Measurements from ENCODE around the gene FOLR3.
"Not testable (repeated sequence)": the region's sequence is repeated elsewhere in the genome, so short reads cannot be mapped to it uniquely, and the experiment has no call there.

The FOLR3 gene

GRCh38 chr11:72135473-72135872 lies at the start of gene FOLR3:
Gene FOLR3 (plus strand): TSS chr11:72135725. CDS start chr11:72135953, 228 bp downstream.
- not testable (repeated sequence) for H3K4me3 Mint-ChIP-seq; H3K4me1 Mint-ChIP-seq (ENCODE audit: low read depth); H3K36me3 Mint-ChIP-seq (ENCODE audit: low read depth); H3K27ac Mint-ChIP-seq; H3K9me3 Mint-ChIP-seq
- peaks cover 13% of the 10 kb centered on the region for H3K27me3 Mint-ChIP-seq

- Mint-ChIP-seq H3K4me3 (no peak overlapping the region), H3K4me1 (ENCODE audit: low read depth) (peaks cover 11% of the 10 kb centered on the region), H3K36me3 (ENCODE audit: low read depth) (peaks cover 8% of the 10 kb centered on the region), H3K27ac (peak overlapping the region; percentile 50), H3K27me3 (no peaks in the 10 kb centered on the region), H3K9me3 (no peaks in the 10 kb centered on the region)
Measured at GRCh38 chr11:72088076-72088808, 47.3 kb upstream of the FOLR3 start.

- Mint-ChIP-seq H3K27ac (no peak overlapping the region), H3K4me1 (ENCODE audit: low read depth) (peaks cover 11% of the 10 kb centered on the region)
Measured at GRCh38 chr11:72091292-72091691, 44.2 kb upstream of the FOLR3 start.

GRCh38 chr11:72098741-72099140 lies 36.8 kb upstream of the FOLR3 start:
- no peaks in the 10 kb centered on the region for H3K27me3 Mint-ChIP-seq
- no peak overlapping the region for H3K4me3 Mint-ChIP-seq
- H3K9me3 Mint-ChIP-seq: no peaks in the 10 kb centered on the region
- peaks cover 31% of the 10 kb centered on the region for H3K4me1 Mint-ChIP-seq (ENCODE audit: low read depth)
- H3K27ac Mint-ChIP-seq: no peak overlapping the region
- H3K36me3 Mint-ChIP-seq (ENCODE audit: low read depth): peaks cover 31% of the 10 kb centered on the region

More at GRCh38 chr11:72091292-72091691, 44.2 kb upstream of the FOLR3 start:
- no peaks in the 10 kb centered on the region for H3K9me3 Mint-ChIP-seq
- H3K27me3 Mint-ChIP-seq: no peaks in the 10 kb centered on the region
- peaks cover 15% of the 10 kb centered on the region for H3K36me3 Mint-ChIP-seq (ENCODE audit: low read depth)
- no peak overlapping the region for H3K4me3 Mint-ChIP-seq

GRCh38 chr11:72100009-72100408 lies 35.5 kb upstream of the FOLR3 start:
- peaks cover 38% of the 10 kb centered on the region for H3K4me1 Mint-ChIP-seq (ENCODE audit: low read depth)
- H3K27me3 Mint-ChIP-seq: no peaks in the 10 kb centered on the region
- H3K36me3 Mint-ChIP-seq (ENCODE audit: low read depth): peaks cover 26% of the 10 kb centered on the region
- no peak overlapping the region for H3K4me3 Mint-ChIP-seq
- H3K9me3 Mint-ChIP-seq: no peaks in the 10 kb centered on the region
- H3K27ac Mint-ChIP-seq: peak overlapping the region; percentile 12

GRCh38 chr11:72100462-72100861 lies 35.1 kb upstream of the FOLR3 start:
- no peaks in the 10 kb centered on the region for H3K9me3 Mint-ChIP-seq
- no peak overlapping the region for H3K27ac Mint-ChIP-seq
- no peak overlapping the region for H3K4me3 Mint-ChIP-seq
- H3K27me3 Mint-ChIP-seq: no peaks in the 10 kb centered on the region
- peaks cover 38% of the 10 kb centered on the region for H3K4me1 Mint-ChIP-seq (ENCODE audit: low read depth)
- peaks cover 22% of the 10 kb centered on the region for H3K36me3 Mint-ChIP-seq (ENCODE audit: low read depth)

GRCh38 chr11:72102162-72102561 lies 33.4 kb upstream of the FOLR3 start:
- Mint-ChIP-seq H3K27ac (peak overlapping the region; percentile 94), H3K4me3 (peak overlapping the region; percentile 92), H3K36me3 (ENCODE audit: low read depth) (peaks cover 15% of the 10 kb centered on the region)

GRCh38 chr11:72102631-72102945 lies 32.9 kb upstream of the FOLR3 start:
- peak overlapping the region; percentile 94 for H3K27ac Mint-ChIP-seq

More at GRCh38 chr11:72102162-72102561, 33.4 kb upstream of the FOLR3 start:
- H3K4me1 Mint-ChIP-seq (ENCODE audit: low read depth): peaks cover 38% of the 10 kb centered on the region
- no peaks in the 10 kb centered on the region for H3K9me3 Mint-ChIP-seq
- no peaks in the 10 kb centered on the region for H3K27me3 Mint-ChIP-seq

GRCh38 chr11:72102946-72103753 lies 32.4 kb upstream of the FOLR3 start, which contains the start of gene LAMTOR1:
Gene LAMTOR1 (minus strand): TSS chr11:72103297. CDS start chr11:72103224, 73 bp downstream.
- H3K4me1 Mint-ChIP-seq (ENCODE audit: low read depth): peaks cover 38% of the 10 kb centered on the region
- H3K27me3 Mint-ChIP-seq: no peaks in the 10 kb centered on the region
- peak within 1 kb of the TSS; percentile 94 for H3K27ac Mint-ChIP-seq
- H3K9me3 Mint-ChIP-seq: no peaks in the 10 kb centered on the region
- peaks cover 14% of the 10 kb centered on the region for H3K36me3 Mint-ChIP-seq (ENCODE audit: low read depth)
- peak within 1 kb of the TSS; percentile 92 for H3K4me3 Mint-ChIP-seq

More at GRCh38 chr11:72102631-72102945, 32.9 kb upstream of the FOLR3 start:
- Mint-ChIP-seq H3K27me3 (no peaks in the 10 kb centered on the region), H3K36me3 (ENCODE audit: low read depth) (peaks cover 14% of the 10 kb centered on the region), H3K4me3 (peak overlapping the region; percentile 92), H3K4me1 (ENCODE audit: low read depth) (peaks cover 38% of the 10 kb centered on the region), H3K9me3 (no peaks in the 10 kb centered on the region)

GRCh38 chr11:72103754-72104167 lies 31.8 kb upstream of the FOLR3 start:
- Mint-ChIP-seq H3K9me3 (no peaks in the 10 kb centered on the region), H3K4me1 (ENCODE audit: low read depth) (peaks cover 38% of the 10 kb centered on the region), H3K27me3 (no peaks in the 10 kb centered on the region), H3K27ac (peak overlapping the region; percentile 94), H3K36me3 (ENCODE audit: low read depth) (peaks cover 11% of the 10 kb centered on the region), H3K4me3 (peak overlapping the region; percentile 92)

GRCh38 chr11:72105888-72106287 lies 29.6 kb upstream of the FOLR3 start, which contains the start of gene TOMT:
Gene TOMT (plus strand): TSS chr11:72105924. CDS start chr11:72105952, 28 bp downstream.
- Mint-ChIP-seq H3K4me1 (ENCODE audit: low read depth) (peaks cover 30% of the 10 kb centered on the region), H3K27ac (no peak within 1 kb of the TSS), H3K4me3 (no peak within 1 kb of the TSS), H3K36me3 (ENCODE audit: low read depth) (peaks cover 16% of the 10 kb centered on the region), H3K27me3 (no peaks in the 10 kb centered on the region), H3K9me3 (no peaks in the 10 kb centered on the region)

GRCh38 chr11:72111300-72112142 lies 24.0 kb upstream of the FOLR3 start:
- Mint-ChIP-seq H3K36me3 (ENCODE audit: low read depth) (peaks cover 5% of the 10 kb centered on the region), H3K9me3 (no peaks in the 10 kb centered on the region), H3K4me3 (peak overlapping the region; percentile 96), H3K4me1 (ENCODE audit: low read depth) (peaks cover 20% of the 10 kb centered on the region), H3K27me3 (no peaks in the 10 kb centered on the region), H3K27ac (peak overlapping the region; percentile 100)

GRCh38 chr11:72112143-72112977 lies 23.2 kb upstream of the FOLR3 start, which contains the start of gene ANAPC15:
Gene ANAPC15 (minus strand): TSS chr11:72112695. CDS start chr11:72111276, 1,419 bp downstream.
- Mint-ChIP-seq H3K27ac (peak within 1 kb of the TSS; percentile 100), H3K36me3 (ENCODE audit: low read depth) (peaks cover 5% of the 10 kb centered on the region), H3K27me3 (no peaks in the 10 kb centered on the region), H3K4me3 (peak within 1 kb of the TSS; percentile 96), H3K9me3 (no peaks in the 10 kb centered on the region), H3K4me1 (ENCODE audit: low read depth) (peaks cover 20% of the 10 kb centered on the region)

Measured in stimulated activated naive CD8-positive, alpha-beta T cell treated with anti-CD3 and anti-CD28 coated beads, Interleukin-15, Interleukin-2, amounts not matched to agents 100 ng/mL and 50 ng/mL, for 24 hours (primary cell).